SK-N-SH treated with all-trans-retinoic acid at 6 μM for 48 hours (cell line): ENCODE results near the gene CDC42.

Source experiments
- CSDC2 ChIP-seq: fragments of 250-450 bp; sonication (Bioruptor Pico); IDR thresholded peaks from 2 replicates; pipeline ENCODE4 v1.5.0; 2020; ENCODE audit warnings: mild to moderate bottlenecking, moderate library complexity
- PPARA ChIP-seq: fragments of 250-450 bp; sonication (Bioruptor Pico); IDR thresholded peaks from 2 replicates; pipeline ENCODE4 v1.5.0; 2020; ENCODE audit warnings: mild to moderate bottlenecking, borderline replicate concordance
- RARB ChIP-seq: fragments of 250-450 bp; sonication (Bioruptor Pico); IDR thresholded peaks from 2 replicates; pipeline ENCODE4 v1.8.0; 2021; ENCODE audit warnings: mild to moderate bottlenecking, moderate library complexity
- TOX ChIP-seq: fragments of 250-450 bp; sonication (Bioruptor Pico); IDR thresholded peaks from 2 replicates; pipeline ENCODE4 v1.8.0; 2021; ENCODE audit warnings: mild to moderate bottlenecking, moderate library complexity, borderline replicate concordance
- ZNF8 ChIP-seq: fragments of 450-650 bp; formaldehyde crosslinking; IDR thresholded peaks from 2 replicates; pipeline ENCODE4 v1.5.0; 2020; ENCODE audit warnings: mild to moderate bottlenecking, moderate library complexity
- TF ChIP-seq, protein P1 (sequence below): fragments of 250-450 bp; sonication (Bioruptor Pico); IDR thresholded peaks from 2 replicates; pipeline ENCODE4 v1.8.0; 2021; ENCODE audit warnings: low read depth, mild to moderate bottlenecking, moderate library complexity, borderline replicate concordance
- TF ChIP-seq, protein P2 (sequence below): fragments of 250-450 bp; sonication (Bioruptor Pico); IDR thresholded peaks from 2 replicates; pipeline ENCODE4 v1.8.0; 2020; ENCODE audit warnings: mild to moderate bottlenecking, moderate library complexity, borderline replicate concordance

DNA sequence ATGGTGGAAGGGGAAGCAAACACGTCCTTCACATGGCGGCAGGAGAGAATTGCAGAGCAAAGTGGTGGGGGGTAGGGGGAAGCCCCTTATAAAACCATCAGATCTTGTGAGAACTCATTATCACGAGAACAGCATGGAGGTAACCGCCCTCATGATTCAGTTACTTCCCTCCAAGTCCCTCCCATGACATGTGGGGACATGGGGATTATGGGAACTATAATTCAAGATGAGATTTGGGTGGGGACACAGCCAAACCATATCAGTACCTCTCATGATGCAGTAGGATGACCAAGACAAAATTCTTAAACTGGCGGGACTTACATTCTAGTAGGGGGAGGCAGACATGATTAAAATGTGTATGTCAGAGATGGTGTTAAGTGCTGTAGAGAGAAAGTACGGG, 51.6 kb downstream of the CDC42 start:
- TF ChIP-seq TOX (no peak), ZNF8 (CRISPR knock-in tag) (no peak), RARB (CRISPR knock-in tag) (no peak), PPARA (no peak), CSDC2 (CRISPR knock-in tag) (no peak)
- TF ChIP-seq, protein P1, sequence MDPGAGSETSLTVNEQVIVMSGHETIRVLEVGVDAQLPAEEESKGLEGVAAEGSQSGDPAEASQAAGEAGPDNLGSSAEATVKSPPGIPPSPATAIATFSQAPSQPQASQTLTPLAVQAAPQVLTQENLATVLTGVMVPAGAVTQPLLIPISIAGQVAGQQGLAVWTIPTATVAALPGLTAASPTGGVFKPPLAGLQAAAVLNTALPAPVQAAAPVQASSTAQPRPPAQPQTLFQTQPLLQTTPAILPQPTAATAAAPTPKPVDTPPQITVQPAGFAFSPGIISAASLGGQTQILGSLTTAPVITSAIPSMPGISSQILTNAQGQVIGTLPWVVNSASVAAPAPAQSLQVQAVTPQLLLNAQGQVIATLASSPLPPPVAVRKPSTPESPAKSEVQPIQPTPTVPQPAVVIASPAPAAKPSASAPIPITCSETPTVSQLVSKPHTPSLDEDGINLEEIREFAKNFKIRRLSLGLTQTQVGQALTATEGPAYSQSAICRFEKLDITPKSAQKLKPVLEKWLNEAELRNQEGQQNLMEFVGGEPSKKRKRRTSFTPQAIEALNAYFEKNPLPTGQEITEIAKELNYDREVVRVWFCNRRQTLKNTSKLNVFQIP (CRISPR knock-in tag) = no peak
- TF ChIP-seq, protein P2, sequence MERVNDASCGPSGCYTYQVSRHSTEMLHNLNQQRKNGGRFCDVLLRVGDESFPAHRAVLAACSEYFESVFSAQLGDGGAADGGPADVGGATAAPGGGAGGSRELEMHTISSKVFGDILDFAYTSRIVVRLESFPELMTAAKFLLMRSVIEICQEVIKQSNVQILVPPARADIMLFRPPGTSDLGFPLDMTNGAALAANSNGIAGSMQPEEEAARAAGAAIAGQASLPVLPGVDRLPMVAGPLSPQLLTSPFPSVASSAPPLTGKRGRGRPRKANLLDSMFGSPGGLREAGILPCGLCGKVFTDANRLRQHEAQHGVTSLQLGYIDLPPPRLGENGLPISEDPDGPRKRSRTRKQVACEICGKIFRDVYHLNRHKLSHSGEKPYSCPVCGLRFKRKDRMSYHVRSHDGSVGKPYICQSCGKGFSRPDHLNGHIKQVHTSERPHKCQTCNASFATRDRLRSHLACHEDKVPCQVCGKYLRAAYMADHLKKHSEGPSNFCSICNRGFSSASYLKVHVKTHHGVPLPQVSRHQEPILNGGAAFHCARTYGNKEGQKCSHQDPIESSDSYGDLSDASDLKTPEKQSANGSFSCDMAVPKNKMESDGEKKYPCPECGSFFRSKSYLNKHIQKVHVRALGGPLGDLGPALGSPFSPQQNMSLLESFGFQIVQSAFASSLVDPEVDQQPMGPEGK = no peak
